Hepatic stellate cell (primary cell): ENCODE results near the gene OSBPL10.

Experiments used
- DNase-seq: peaks from one replicate; pipeline ENCODE4 v3.0.0; 2011; ENCODE audit warnings: low spot score

Gene OSBPL10

DNA sequence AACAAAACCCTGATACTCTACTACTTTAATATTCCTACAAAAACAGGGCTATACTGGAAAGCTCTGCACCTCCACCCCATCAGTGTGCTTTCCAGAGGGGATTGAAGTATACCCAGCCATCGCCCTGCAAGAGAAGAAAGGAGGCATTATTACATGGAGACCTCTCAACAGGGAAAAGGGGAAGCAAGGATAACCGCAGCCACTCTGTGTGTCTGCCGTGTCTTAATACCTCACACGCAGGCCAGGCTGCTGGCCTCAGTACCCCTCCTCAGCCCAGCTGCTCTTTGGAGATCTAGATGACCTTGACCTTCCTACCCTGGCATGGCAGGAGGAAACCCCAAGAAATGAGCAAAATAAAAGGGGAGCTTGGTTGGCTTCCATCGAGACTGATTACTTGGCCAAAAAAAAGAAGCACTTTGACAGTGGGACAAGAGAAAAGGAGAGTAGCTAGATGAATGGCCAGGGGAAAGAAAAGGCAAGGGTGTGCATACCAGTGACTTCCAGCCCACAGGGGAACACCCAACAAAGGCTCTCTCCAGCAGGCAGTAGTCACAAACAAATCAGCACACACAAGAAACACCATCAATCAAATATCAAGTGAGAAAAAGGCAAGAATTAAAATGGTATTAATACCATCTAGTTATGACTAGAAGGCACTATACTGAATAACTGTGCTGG is 318.9 kb downstream of the OSBPL10 start:
- no peak for DNase-seq

DNA sequence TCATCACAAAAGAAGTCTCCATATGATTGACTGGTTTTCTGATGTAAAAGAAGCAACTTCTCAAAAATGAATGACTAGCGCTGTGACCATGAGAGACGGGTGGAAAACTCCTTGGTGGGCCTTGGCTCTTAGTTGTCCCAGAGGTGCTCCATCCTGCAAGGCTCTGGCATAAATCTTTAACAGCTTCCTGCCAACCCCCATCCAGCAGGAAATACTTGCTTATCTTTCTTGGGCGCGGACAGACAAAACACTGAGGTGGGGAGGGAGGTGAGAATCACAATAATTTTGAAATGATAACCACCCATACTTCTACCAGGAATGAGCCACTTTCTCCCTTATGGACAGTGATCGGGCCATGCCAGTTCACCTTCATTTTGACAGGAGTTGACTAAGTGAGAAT is 319.8 kb downstream of the OSBPL10 start:
- DNase-seq, result no peak

DNA sequence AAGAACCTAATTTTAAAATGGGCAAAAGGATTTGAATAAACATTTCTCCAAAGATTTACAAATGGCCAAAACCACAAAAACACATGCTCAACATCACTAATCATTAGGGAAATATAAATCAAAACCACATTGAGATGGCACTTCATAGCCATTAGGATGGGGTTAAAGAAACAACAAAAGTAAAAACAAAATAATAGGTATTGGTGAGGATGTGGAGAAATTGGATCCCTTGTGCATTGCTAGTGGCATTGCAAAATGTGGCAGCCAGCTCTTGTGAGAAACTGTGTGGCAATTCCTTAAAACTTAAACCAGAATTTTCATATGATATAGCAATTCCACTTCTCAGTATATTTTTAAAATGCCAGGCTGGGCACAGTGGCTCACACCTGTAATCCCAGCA is 321.8 kb downstream of the OSBPL10 start:
- DNase-seq, result no peak

DNA sequence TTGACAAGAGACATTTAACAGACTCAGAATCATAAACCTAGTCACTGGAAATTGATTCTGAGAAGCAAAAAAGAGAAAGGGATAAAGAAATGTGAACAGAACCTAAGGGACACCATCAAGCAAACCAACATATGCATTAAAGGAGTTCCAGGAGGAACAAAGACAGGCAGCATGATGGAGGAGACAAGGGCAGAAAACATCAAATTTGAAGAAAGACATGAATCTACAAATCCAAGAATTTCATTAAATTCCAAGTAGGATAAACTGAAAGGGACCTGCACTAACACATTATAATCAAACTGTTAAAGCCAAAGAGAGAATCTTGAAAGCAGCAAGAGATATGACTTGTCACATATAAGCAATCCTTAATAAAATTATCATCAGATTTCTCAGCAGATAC is 326.1 kb downstream of the OSBPL10 start:
- DNase-seq, result no peak

DNA sequence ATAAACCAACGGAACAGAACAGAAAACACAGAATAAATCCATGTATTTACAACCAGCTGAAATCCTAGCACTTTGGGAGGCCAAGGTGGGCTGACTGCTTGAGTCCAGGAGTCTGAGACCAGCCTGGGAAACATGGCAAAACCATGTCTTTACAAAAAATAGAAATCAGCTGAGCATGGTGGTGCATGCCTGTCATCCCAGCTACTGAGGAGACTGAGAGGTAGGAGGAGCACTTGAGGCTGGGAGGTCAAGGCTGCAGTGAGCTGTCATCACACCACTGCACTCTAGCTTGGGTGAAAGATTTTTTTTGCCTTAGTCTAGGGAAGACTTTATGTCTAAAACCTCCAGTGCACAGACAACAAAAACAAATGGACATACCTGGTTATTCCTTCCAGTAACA is 327.6 kb downstream of the OSBPL10 start:
- no peak for DNase-seq

DNA sequence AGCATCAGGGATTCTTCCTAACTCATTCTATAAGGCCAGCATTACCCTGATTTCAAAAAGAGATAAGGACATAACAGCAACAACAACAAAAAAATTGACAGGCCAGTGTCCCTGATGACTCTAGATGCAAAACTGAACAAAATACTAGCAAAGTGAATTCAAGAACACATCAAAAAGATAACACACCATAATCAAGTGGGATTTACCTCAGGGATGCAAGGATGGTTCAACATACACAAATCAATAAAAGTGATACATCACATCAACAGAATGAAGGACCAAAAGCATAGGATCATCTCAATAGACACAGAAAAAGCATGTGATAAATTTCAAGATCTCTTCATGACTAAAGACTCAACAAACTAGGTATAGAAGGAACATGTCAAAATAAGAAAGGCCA is 328.8 kb downstream of the OSBPL10 start:
- no peak for DNase-seq

DNA sequence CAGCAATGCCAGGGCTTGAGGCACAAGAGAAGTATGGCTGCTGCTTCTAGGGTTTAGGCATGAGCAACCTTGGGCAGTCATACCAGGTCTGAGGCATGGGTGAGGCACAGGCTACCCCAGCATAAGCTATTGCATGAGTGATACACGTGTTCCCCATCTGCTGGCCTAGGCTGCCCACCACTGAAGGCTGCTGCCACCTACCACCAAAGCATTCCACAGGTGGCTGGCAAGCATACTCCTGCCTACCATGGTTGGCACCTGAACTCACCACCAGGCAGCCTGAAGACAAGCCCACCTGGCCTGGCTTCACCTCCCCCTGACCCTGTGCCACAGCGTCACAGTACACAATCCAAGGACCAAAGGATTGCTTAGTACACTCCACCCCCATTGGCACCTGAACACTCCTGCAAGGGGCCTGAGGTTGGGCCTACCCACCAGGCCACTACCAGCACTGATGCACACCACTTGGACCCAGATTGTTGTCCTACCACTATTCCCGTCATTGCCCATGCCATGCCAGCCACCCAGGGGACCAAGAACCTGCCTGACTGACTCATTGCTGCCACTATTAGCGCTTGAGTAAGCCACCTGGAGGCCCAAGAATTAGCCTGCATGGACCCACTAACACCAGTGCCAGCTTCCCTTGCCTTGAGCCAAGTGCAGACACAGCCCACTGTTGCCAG is 332.6 kb downstream of the OSBPL10 start:
- no peak for DNase-seq

DNA sequence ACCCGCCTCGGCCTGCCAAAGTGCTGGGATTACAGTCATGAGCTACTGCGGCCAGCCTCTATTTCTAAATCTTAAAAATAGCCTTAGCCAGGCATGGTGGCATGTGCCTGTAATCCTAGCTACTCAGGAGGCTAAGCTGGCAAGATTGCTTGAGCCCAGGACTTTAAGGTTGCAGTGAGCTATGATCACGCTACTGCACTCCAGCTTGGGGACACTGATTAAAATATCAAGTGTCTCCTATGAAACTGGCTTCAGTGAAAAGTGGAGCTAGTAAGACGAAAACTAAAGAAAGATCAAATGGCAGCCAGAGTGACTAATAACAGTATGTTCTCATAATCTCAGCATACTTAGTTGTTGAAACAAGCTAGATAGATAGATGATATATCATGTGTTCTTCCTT is 335.8 kb downstream of the OSBPL10 start:
- no peak for DNase-seq

DNA sequence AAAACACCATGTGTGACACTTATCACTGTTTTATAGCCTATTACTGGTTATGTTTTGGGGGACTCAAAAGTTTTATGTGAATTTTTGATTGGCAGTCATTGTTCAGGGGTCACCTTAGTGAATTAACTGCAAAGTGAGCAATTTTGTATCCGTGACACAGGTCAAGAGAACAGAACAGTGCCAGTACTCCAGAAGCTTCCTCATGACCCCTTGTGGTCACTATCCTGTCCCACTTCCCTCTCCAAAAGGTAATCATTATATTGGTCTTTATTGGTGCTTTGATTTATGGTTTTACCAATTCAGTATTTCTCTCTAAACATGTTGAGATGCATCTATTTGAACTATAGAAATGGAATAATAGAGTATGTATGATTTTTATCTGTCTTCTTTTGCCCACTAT is 341.2 kb downstream of the OSBPL10 start:
- no peak for DNase-seq

DNA sequence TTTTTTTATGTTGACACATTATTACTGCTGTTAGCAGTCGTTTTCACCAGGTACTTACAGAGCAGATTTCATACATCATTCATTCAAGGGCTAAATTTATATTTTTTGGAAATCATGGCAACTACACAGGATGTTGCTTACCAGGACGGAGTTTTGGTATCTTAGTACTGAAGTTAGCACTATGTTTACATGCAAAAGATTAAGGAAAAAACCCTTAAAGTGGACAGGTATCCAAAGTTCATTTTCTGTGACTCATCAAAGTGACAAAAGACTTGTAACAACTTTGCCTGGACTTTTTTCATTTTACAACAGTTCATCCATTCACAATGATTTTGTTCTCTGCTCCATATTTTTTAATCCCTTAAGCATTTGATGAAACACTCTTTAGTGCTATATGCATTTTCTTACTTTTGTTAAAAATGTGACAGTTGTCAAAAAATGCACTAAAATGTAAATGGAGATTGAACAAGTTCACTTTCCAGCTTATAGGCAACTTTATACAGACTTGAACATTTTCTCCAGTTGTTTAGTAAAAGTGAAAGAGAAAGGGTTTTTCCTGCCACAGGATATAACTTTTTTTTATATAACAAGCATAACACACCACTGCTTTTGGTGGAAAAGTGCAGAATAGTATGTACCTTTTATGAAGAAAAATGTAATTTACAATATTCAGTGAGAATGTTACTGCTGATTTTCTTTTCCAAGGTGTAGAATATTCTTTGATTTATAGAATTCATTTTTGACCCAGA is 344.2 kb downstream of the OSBPL10 start:
- no peak for DNase-seq

DNA sequence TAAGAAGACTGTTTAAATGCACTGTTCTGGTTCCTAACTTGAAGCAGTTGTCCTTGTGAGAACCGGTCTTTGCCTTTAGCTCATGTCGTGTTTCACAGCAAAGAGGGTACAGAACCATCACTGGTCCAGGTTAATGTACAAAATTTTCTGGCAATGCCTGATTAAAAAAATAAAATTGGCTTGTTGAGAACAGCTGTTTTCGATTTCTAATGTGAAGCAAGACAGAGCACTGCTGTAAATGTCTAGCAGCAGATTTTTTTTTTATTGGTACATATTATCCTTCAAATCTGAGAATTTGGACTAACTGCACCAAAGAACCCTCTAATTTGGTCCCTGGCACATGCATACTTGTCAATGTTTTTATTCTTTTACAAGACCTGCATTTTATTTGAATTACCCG is 345.0 kb downstream of the OSBPL10 start:
- DNase-seq, result no peak

DNA sequence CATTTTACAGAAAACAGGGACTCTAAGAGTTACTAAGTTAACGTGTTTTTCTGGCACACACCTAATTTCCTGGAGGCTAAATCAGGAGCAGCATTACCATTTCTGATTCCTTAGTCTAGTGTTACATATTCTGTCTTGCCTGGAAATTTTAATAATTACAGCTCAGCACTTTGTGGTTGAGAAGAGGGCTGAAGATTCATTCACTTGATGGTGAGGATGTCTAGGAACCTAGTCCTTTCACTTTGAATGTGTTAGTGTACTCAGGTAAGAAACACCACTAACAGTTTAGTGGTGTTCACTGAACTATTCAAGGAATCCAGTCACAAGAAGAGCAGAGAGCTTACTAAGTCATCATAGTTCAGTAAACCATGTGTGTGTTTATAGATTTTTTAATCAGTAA is 345.5 kb downstream of the OSBPL10 start:
- DNase-seq, result no peak

DNA sequence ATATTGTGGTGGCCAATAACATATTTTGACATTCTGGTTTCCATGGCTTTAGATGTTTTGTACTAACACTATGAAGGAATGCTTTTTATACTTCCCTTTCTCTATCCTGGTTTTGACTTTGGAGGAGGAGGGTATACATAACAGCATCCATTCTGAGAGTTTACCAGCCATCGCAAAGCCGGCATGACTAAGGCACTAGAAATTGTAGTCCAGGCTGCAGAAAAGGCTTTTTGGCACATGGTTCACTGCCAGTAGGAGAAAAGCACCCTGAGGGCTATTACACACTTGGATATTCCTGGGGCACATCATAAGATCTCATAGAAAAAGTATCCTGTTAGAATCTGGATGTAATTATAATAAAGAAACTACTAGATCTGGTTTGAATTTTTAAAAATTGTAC is 346.6 kb downstream of the OSBPL10 start:
- DNase-seq, result no peak

DNA sequence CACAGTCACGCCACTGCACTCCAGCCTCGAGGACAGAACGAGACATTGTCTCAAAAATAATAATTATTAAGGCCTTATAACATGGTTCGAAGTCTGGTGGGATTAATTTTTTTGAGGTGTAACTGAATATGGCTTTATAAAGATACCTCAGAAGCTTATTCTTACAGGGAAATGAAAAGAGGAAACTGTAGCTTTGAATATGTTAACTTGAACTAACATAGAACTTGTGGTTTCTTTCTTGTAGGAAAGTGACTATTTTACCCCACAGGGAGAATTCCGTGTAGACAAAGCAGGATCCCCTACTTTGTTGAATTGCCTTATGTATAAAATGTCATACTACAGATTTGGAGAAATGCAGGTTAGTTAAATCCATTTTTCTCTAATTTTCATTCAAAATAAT is 352.0 kb downstream of the OSBPL10 start:
- DNase-seq, result no peak

DNA sequence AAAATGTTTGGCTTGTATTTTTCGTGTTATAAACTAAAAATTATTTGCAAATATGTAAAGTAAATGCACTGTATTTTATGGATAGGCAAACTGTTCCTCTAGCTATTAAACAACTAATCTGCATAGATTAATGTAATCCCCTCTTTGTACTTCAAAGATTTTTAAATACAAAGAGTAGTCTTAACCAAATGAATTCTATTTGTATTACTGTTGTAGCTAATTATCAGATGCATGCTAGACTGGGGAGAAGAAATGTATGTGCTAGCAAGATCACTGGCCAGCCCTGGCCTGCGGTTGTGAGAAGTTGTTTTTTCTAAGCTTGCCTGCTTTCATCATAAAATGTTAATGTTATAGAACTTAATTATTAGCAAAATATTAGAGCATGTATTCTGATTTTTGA is 355.7 kb downstream of the OSBPL10 start:
- no peak for DNase-seq

DNA sequence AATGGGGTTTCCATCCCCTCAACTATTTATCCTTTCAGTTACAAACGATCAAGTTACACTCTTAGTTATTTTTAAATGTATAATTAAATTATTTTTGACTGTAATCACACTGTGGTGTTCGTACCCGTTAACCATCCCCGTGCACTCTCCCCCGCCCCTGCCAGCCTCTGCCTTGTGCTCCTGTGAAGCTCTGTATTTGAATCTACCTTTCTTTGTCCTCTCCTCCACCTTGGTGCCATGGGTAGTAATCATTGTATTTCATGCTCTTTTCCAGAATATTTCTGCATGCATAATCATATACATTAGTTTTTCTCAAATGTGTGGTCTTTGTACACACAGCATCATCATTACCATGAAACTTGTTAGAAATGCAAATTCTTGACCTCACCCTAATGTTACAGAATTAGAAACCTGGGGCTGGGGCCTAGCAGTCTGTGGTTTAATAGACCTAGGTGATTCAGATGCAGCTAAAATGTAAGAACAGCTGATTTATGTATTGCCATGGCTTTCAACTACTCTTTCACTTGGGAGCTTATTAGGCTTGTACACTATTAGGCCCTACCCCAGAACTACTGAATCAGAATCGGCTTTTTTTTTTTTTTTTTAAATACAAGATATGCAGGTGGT is 356.9 kb downstream of the OSBPL10 start:
- no peak for DNase-seq

DNA sequence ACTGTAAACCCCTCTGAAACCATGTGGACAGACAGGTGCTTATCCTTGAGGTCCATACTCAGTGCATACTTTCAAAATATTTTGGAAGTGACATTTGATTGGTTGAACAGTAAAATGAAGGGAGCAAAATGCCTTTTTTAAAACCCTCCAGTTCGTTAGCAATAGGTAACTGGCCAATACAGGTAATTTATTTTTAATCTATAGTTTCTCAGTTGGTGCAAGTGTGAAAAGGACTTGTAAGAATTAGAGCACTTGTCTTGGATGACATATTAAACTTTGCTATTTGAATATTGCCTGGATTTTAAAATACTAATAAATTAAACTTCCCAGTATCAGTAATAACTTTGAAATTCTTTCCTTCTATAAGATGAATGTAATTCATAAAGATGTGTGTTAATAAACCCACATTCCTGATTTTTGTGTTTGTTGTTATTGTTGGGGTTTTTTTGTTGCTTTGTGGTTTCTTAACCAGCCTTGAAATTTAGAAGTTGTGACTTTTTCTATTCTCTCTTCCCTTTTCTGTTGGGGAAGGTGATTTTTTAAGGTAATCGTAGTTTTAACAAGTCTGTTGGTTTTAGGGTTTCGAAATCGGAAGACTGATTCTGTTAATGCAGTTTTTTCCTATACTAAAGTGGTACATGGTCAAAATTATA is 358.3 kb downstream of the OSBPL10 start:
- no peak for DNase-seq

DNA sequence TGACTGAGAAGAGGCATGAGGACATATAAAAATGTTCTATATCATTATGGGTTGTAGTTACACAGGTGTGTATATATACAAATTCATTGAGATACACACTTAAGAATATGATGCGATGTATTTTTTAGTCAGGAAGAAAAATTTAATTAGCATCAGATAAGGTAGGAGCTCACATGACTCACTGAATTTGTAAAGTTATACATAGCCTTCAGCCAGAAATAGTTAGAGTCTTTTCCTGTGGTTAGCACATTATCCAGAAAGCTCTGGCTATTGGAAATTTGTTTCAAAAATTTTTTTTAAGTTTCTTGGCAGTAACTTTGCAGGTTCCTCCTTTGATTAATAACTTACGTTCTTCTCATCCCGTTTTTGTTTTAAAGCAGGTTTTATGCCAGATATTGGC is 359.7 kb downstream of the OSBPL10 start:
- DNase-seq, result no peak

DNA sequence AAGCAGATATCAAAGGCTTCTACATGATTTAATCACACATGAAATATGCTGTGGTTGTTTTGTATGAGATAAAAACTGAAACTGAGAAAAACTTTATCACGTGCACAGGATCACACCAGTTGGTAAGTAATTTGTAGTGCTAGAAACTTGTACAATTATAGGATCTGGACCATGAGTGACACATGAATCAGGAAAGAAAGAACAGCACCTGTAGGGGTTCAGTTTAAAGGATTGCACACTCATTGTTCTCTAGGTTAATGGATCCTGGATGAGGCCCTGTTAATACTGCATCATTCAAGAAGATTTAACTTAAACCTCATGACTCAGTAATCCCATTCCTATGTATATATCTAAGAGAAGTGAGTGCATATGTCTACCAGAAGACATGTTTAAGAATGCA is 360.4 kb downstream of the OSBPL10 start:
- DNase-seq, result no peak

DNA sequence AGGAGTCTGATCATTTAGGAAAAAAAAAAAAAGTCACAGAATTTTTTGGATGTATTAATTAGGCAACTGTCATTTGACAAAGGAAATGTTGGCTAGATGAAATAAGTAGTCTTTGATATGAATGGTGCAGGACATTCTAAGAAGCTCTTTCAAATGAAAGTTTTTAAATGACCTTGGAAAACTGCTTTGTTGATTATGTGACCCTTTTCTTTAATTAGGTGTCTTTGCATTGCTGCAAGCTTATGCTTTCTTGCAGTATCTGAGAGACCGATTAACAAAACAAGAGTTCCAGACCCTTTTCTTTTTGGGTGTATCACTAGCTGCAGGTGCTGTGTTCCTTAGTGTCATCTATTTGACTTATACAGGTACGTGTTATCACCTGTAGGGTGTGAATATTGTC is 364.4 kb downstream of the OSBPL10 start:
- no peak for DNase-seq

DNA sequence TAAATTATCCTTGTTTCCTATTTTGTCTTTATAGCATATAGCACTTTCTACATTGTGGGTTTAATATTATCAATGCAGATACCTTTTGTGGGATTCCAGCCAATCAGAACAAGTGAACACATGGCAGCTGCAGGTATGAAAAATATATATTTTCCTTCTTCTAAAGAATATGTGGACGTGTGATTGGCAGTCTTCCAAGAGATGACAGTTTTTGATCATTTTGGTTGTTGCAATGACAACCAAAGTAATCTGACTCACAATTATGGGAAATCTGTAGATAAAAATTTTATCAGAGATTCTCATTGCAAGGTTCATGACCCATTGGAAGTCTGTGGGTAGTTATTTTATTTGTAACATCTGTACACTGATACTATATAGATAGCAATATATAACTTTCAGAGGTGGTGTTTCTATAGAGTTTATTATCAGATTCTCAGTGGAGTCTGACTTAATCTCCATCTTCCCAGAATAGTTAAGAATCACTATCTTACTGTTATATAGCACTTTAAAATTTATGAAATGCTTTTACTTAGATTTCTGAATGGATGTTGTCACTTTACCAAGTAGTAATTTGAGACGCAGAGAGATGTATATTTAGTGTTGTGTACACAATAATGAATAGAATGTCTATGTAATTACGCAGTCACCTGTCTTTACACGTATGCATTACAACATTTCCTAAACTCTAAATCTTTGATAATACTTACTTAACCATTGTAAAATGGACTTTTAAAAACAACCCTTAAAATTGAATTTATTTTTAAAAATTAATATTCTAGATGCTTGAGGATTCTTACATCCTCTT is 365.8 kb downstream of the OSBPL10 start:
- no peak for DNase-seq
